ENCODE results near the gene SLC10A1.
"Not testable (repeated sequence)": the region's sequence is repeated elsewhere in the genome, so short reads cannot be mapped to it uniquely, and the experiment has no call there.

DNA sequence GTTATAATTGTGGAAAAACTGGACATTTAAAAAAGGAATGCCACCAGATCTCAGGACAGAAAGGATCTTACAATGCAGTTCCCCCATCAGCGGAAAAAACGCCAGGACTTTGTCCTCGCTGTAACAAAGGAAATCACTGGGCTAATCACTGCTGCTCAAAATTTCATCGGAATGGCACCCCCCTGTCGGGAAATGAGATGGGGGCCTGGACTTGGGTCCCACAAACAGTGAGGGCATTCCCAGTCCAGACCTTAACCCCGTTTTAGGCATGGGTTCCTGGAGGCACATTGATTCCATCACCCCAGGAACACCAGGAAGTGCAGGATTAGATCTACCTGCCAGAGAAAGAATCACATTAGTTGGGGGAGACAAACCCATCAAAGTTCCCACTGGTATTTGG, 16.3 kb upstream of the SLC10A1 start:
- TF ChIP-seq, protein P1, sequence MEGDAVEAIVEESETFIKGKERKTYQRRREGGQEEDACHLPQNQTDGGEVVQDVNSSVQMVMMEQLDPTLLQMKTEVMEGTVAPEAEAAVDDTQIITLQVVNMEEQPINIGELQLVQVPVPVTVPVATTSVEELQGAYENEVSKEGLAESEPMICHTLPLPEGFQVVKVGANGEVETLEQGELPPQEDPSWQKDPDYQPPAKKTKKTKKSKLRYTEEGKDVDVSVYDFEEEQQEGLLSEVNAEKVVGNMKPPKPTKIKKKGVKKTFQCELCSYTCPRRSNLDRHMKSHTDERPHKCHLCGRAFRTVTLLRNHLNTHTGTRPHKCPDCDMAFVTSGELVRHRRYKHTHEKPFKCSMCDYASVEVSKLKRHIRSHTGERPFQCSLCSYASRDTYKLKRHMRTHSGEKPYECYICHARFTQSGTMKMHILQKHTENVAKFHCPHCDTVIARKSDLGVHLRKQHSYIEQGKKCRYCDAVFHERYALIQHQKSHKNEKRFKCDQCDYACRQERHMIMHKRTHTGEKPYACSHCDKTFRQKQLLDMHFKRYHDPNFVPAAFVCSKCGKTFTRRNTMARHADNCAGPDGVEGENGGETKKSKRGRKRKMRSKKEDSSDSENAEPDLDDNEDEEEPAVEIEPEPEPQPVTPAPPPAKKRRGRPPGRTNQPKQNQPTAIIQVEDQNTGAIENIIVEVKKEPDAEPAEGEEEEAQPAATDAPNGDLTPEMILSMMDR (IDR thresholded peaks at IDR 0.05): not testable (repeated sequence)
- TF ChIP-seq POLR2A (IDR thresholded peaks at IDR 0.05); POLR2AphosphoS5 (IDR thresholded peaks at IDR 0.05; ENCODE audit: insufficient read depth in 1 of 2, low read depth in 1 of 2): not testable (repeated sequence)
